ENCODE measurements around the gene SLC3A2. TPM values are rescaled to one million over a fixed set of nuclear protein-coding genes. Genes with fewer than 3 reads are reported as not detected.
"Not testable (repeated sequence)": the region's sequence is repeated elsewhere in the genome, so short reads cannot be mapped to it uniquely, and the experiment has no call there.

Gene SLC3A2
- total RNA-seq, 2 donors from 2014 or later: 176 to 287 TPM

GRCh38 chr11:62933750-62934495 is 53.2 kb downstream of the SLC3A2 start:
- no peak for ATAC-seq (replicated peaks)
- Mint-ChIP-seq H3K27me3 (peaks cover 24% of the 10 kb centered on the region), H3K36me3 (ENCODE audit: low read depth) (no peaks in the 10 kb centered on the region), H3K4me3 (no peak overlapping the region), H3K9me3 (peaks cover 8% of the 10 kb centered on the region), H3K27ac (no peak overlapping the region), H3K4me1 (peaks cover 9% of the 10 kb centered on the region)

GRCh38 chr11:62934496-62934785 is 53.7 kb downstream of the SLC3A2 start:
- Mint-ChIP-seq H3K4me3 (no peak overlapping the region), H3K9me3 (peaks cover 8% of the 10 kb centered on the region), H3K27ac (no peak overlapping the region), H3K36me3 (ENCODE audit: low read depth) (no peaks in the 10 kb centered on the region), H3K27me3 (peaks cover 20% of the 10 kb centered on the region), H3K4me1 (peaks cover 9% of the 10 kb centered on the region)
- no peak for ATAC-seq (replicated peaks)

- not testable (repeated sequence) for H3K27me3 Mint-ChIP-seq; H3K9me3 Mint-ChIP-seq; H3K27ac Mint-ChIP-seq; H3K36me3 Mint-ChIP-seq (ENCODE audit: low read depth); H3K4me1 Mint-ChIP-seq; H3K4me3 Mint-ChIP-seq
- peak; percentile 62 for ATAC-seq (replicated peaks)
Observed at GRCh38 chr11:62937528-62937927, 56.8 kb downstream of the SLC3A2 start.

Other genes with a start within 250 kb of the SLC3A2 start
- 100 to 1,000 TPM; 226 to 266 TPM for gene GANAB, start 234.3 kb upstream of the SLC3A2 start, total RNA-seq
- gene INTS5, start 227.6 kb upstream of the SLC3A2 start, total RNA-seq: 10 to 100 TPM; 26.5 to 27.8 TPM
- gene C11orf98, start 215.7 kb upstream of the SLC3A2 start, total RNA-seq: 10 to 100 TPM; 65.0 to 89.6 TPM
- 10 to 100 TPM; 23.6 TPM for gene CSKMT, start 215.6 kb upstream of the SLC3A2 start, total RNA-seq
- 1 to 10 TPM; 2.5 to 2.7 TPM for gene UQCC3, start 209.2 kb upstream of the SLC3A2 start, total RNA-seq
- gene LBHD1, start 208.6 kb upstream of the SLC3A2 start, total RNA-seq: 10 to 100 TPM; 27.0 to 28.5 TPM
- gene UBXN1, start 201.8 kb upstream of the SLC3A2 start, total RNA-seq: 10 to 100 TPM; 70.7 to 93.4 TPM
- under 1 TPM; 0.45 to 0.56 TPM for gene LRRN4CL, start 191.4 kb upstream of the SLC3A2 start, total RNA-seq
- 10 to 100 TPM; 31.1 to 39.2 TPM for gene BSCL2, start 173.5 kb upstream of the SLC3A2 start, total RNA-seq
- gene GNG3, start 173.2 kb upstream of the SLC3A2 start, total RNA-seq: not detected
- 10 to 100 TPM; 54.0 to 60.1 TPM for gene HNRNPUL2, start 153.4 kb upstream of the SLC3A2 start, total RNA-seq
- gene TTC9C, start 152.4 kb upstream of the SLC3A2 start, total RNA-seq: 10 to 100 TPM; 49.9 to 56.2 TPM
- 10 to 100 TPM; 12.8 to 13.9 TPM for gene ZBTB3, start 126.7 kb upstream of the SLC3A2 start, total RNA-seq
- 100 to 1,000 TPM in 1 of 2 donors, 10 to 100 TPM in 1; 92.0 to 114 TPM for gene POLR2G, start 119.3 kb upstream of the SLC3A2 start, total RNA-seq
- gene TAF6L, start 109.5 kb upstream of the SLC3A2 start, total RNA-seq: 10 to 100 TPM; 14.1 to 27.5 TPM
- 10 to 100 TPM; 18.6 to 20.9 TPM for gene TMEM179B, start 93.5 kb upstream of the SLC3A2 start, total RNA-seq
- gene TMEM223, start 88.9 kb upstream of the SLC3A2 start, total RNA-seq: 10 to 100 TPM in 1 of 2 donors, 1 to 10 TPM in 1; 6.2 to 16.2 TPM
- gene NXF1, start 75.5 kb upstream of the SLC3A2 start, total RNA-seq: 100 to 1,000 TPM in 1 of 2 donors, 10 to 100 TPM in 1; 85.8 to 115 TPM
- gene STX5, start 48.8 kb upstream of the SLC3A2 start, total RNA-seq: 10 to 100 TPM; 23.4 to 32.0 TPM
- under 1 TPM; 0.82 TPM for gene TEX54, start 48.1 kb upstream of the SLC3A2 start, total RNA-seq
- gene WDR74, start 41.3 kb upstream of the SLC3A2 start, total RNA-seq: 100 to 1,000 TPM in 1 of 2 donors, 10 to 100 TPM in 1; 70.3 to 104 TPM
- gene CHRM1, start 40.5 kb downstream of the SLC3A2 start, total RNA-seq: not detected
- not detected for gene SLC22A6, start 104.1 kb downstream of the SLC3A2 start, total RNA-seq
- not detected for gene SLC22A8, start 134.9 kb downstream of the SLC3A2 start, total RNA-seq

Data from activated T-helper 17 cell treated with anti-CD3 and anti-CD28 coated beads, Interleukin-2, amount 50 U/mL, for 72 hours (primary cell).